ENCODE results near the gene OR2AT4.

- TF ChIP-seq CTCF (IDR thresholded peaks at IDR 0.05) (no peak), POLR2A (IDR thresholded peaks at IDR 0.05) (no peak)
Measured at GRCh38 chr11:75135651-75136050, 39.0 kb upstream of the OR2AT4 start.
